ENCODE data around the gene POP5.
A peak's percentile ranks its signal among the peaks of the same experiment; 100 is the strongest.

The POP5 gene, protein sequence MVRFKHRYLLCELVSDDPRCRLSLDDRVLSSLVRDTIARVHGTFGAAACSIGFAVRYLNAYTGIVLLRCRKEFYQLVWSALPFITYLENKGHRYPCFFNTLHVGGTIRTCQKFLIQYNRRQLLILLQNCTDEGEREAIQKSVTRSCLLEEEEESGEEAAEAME

DNA sequence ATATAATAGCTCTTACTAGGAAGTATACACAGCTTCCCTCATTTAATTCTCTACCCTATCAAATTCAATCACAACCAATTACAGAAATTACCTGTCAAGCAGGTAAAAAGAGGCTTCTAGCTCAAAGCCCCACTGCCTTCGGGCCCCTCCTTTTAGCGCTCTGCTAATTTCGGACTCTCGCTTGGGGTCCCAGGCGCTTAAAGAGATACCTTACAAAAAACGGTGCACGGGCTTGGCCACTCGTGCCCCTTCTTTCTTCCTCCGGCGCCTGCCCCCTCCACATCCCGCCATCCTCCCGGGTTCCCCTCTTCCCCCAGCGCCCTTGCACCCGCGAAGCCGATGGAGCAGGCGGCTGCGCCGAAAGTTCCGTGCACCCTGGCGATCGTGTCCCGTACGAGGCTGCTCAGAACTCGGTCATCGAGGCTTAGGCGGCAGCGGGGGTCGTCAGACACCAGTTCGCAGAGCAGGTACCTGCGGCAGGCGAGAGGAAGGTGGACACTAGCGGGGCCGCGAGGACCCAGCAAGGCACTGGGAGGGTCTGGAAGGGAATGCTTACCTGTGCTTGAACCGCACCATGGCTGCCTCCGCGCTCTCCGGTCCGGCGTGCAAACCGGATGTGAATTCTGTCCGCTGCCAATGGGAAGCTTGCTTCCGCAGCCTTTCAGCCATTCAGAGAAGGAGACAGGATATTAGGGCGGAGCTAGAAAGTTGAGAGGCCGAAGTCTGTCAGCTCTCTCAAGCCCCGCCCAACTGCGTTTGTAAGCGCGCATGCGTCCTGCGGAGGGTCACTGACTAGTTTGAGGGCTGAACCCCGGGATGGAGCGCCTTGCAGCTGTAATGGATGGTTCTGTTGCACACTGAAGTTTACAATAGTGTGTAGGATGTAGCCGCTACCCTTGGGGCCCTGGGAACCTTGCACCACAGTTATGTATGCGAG lies at the start of gene POP5:
POP5 (minus strand) TSS at position 616 of the 937 bp plus-strand sequence; CDS start at position 576, 40 bp downstream.
- DNase-seq (ENCODE audit: low read depth in 2 of 2) = peak; percentile 98
- peak within 1 kb of the TSS; percentile 92 to 94 for H3K4me3 ChIP-seq (replicated peaks in 1 of 2; ENCODE audit: low read depth in 2 of 2, low read length in 2 of 2)
- TF ChIP-seq CTCF (IDR thresholded peaks at IDR 0.05; ENCODE audit: low read depth, low read length) = no peak

- no peak for TF ChIP-seq CTCF (IDR thresholded peaks at IDR 0.05; ENCODE audit: low read depth, low read length)
- H3K4me3 ChIP-seq (replicated peaks in 1 of 2; ENCODE audit: low read depth in 2 of 2, low read length in 2 of 2) = no peak overlapping the region
- no peak for DNase-seq (ENCODE audit: low read depth in 2 of 2)
Observed at GRCh38 chr12:120630104-120630892, 49.1 kb upstream of the POP5 start.

DNA sequence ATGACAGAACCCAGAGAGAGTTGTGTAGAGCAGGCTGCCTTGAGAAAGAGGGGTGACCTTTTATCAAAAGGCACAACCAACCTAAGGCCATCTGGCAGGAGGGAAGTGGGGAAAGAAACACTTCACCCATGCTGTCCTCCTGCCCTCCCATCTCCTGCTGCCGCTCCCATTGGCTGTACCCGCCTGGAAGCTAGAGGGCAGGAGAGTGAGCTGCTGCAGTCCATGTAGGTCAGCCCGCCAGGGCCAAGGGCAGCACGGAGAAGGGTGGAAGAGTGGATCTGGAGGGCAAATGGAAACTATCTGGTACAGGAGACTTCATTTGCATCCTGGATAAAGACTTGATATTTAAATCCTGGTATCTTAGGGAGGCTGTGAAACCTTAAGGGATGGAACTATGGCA lies 47.7 kb upstream of the POP5 start:
- peak; percentile 9 for TF ChIP-seq CTCF (IDR thresholded peaks at IDR 0.05; ENCODE audit: low read depth, low read length)
- no peak overlapping the region for H3K4me3 ChIP-seq (replicated peaks in 1 of 2; ENCODE audit: low read depth in 2 of 2, low read length in 2 of 2)
- DNase-seq (ENCODE audit: low read depth in 2 of 2) = no peak

GRCh38 chr12:120625557-120626419 lies 44.6 kb upstream of the POP5 start:
- no peak for TF ChIP-seq CTCF (IDR thresholded peaks at IDR 0.05; ENCODE audit: low read depth, low read length)
- no peak overlapping the region for H3K4me3 ChIP-seq (replicated peaks in 1 of 2; ENCODE audit: low read depth in 2 of 2, low read length in 2 of 2)
- peak in 1 of 2 donors; percentile 31 for DNase-seq (ENCODE audit: low read depth in 2 of 2)

- DNase-seq (ENCODE audit: low read depth in 2 of 2) = no peak
Observed at GRCh38 chr12:120620624-120621023, 39.4 kb upstream of the POP5 start.

More at GRCh38 chr12:120620624-120621023, 39.4 kb upstream of the POP5 start:
- no peak for TF ChIP-seq CTCF (IDR thresholded peaks at IDR 0.05; ENCODE audit: low read depth, low read length)
- H3K4me3 ChIP-seq (replicated peaks in 1 of 2; ENCODE audit: low read depth in 2 of 2, low read length in 2 of 2) = no peak overlapping the region

Data from cardiac fibroblast (primary cell).